Urinary bladder (tissue), 2 donors: ENCODE results near the gene PHC2. TPM values are rescaled to one million over a fixed set of nuclear protein-coding genes. Genes with fewer than 3 reads are reported as not detected.

Source experiments
- polyA plus RNA-seq: library from polyadenylated mRNA; stranded (reverse); fragments of 200-250 nt; gene quantifications from one replicate; pipeline ENCODE4 v1.2.3, GENCODE V29; 2013
- small RNA-seq: library from RNA; depleted of rRNA; stranded (forward); fragments of <200 nt; gene quantifications from one replicate; pipeline ENCODE3, GENCODE V24; 2014
- total RNA-seq: library from RNA; depleted of rRNA; stranded (reverse); fragments of >200 nt; gene quantifications from one replicate; pipeline ENCODE4 v1.2.3, GENCODE V29; 2014
- donor health status: healthy.

PHC2 gene
- total and polyA plus RNA-seq, 2 donors: 49.2 to 179 TPM

Small RNAs within 50 kb of the gene (small RNA-seq; reads per million reads assigned to genes)
- gene RN7SKP16: not detected

Other genes with a start within 250 kb of the PHC2 start
- 4.1 TPM for gene TRIM62, start 249.1 kb downstream of the PHC2 start, total RNA-seq
- gene TRIM62, start 249.1 kb downstream of the PHC2 start, polyA plus RNA-seq: 7.6 TPM
- gene ZNF362, start 174.6 kb downstream of the PHC2 start, total RNA-seq: 10.3 TPM
- gene ZNF362, start 174.6 kb downstream of the PHC2 start, polyA plus RNA-seq: 33.7 TPM
- gene A3GALT2, start 110.0 kb downstream of the PHC2 start, total RNA-seq: not detected
- not detected for gene A3GALT2, start 110.0 kb downstream of the PHC2 start, polyA plus RNA-seq
- gene ZSCAN20, start 41.5 kb upstream of the PHC2 start, total RNA-seq: 11.6 TPM
- 2.4 TPM for gene ZSCAN20, start 41.5 kb upstream of the PHC2 start, polyA plus RNA-seq